ENCODE measurements around the gene ANKRD52. TPM values are rescaled to one million over a fixed set of nuclear protein-coding genes. Genes with fewer than 3 reads are reported as not detected.

Gene ANKRD52
- total RNA-seq, 1 experiment from 2014 or later = 9.1 TPM

Other genes starting within 250 kb of the ANKRD52 start
- 0.12 and 0.40 TPM in 2 replicates for gene IKZF4, start 237.3 kb downstream of the ANKRD52 start, total RNA-seq (2014; rRNA removed; shearing (Covaris generic))
- gene RPS26, start 216.5 kb downstream of the ANKRD52 start, total RNA-seq (2014; rRNA removed; shearing (Covaris generic)) = 1,984 and 2,181 TPM in 2 replicates
- gene ERBB3, start 178.2 kb downstream of the ANKRD52 start, total RNA-seq (2014; rRNA removed; shearing (Covaris generic)) = 0.63 TPM in 1 of 2 replicates, not detected in the other
- 384 and 456 TPM in 2 replicates for gene PA2G4, start 153.8 kb downstream of the ANKRD52 start, total RNA-seq (2014; rRNA removed; shearing (Covaris generic))
- 4,200 and 4,689 TPM in 2 replicates for gene RPL41, start 141.8 kb downstream of the ANKRD52 start, total RNA-seq (2014; rRNA removed; shearing (Covaris generic))
- 2.5 and 3.5 TPM in 2 replicates for gene ZC3H10, start 140.1 kb downstream of the ANKRD52 start, total RNA-seq (2014; rRNA removed; shearing (Covaris generic))
- gene ESYT1, start 130.1 kb downstream of the ANKRD52 start, total RNA-seq (2014; rRNA removed; shearing (Covaris generic)) = 54.3 and 69.6 TPM in 2 replicates
- 148 and 156 TPM in 2 replicates for gene MYL6B, start 105.8 kb downstream of the ANKRD52 start, total RNA-seq (2014; rRNA removed; shearing (Covaris generic))
- gene MYL6, start 100.0 kb downstream of the ANKRD52 start, total RNA-seq (2014; rRNA removed; shearing (Covaris generic)) = 2,203 and 2,674 TPM in 2 replicates
- 25.6 and 26.1 TPM in 2 replicates for gene SMARCC2, start 68.9 kb downstream of the ANKRD52 start, total RNA-seq (2014; rRNA removed; shearing (Covaris generic))
- 48.1 and 52.3 TPM in 2 replicates for gene RNF41, start 36.5 kb downstream of the ANKRD52 start, total RNA-seq (2014; rRNA removed; shearing (Covaris generic))
- gene NABP2, start 34.0 kb downstream of the ANKRD52 start, total RNA-seq (2014; rRNA removed; shearing (Covaris generic)) = 77.9 and 78.2 TPM in 2 replicates
- gene SLC39A5, start 28.3 kb downstream of the ANKRD52 start, total RNA-seq (2014; rRNA removed; shearing (Covaris generic)) = 0.11 TPM in 1 of 2 replicates, not detected in the other
- gene COQ10A, start 8.6 kb upstream of the ANKRD52 start, total RNA-seq (2014; rRNA removed; shearing (Covaris generic)) = 13.4 and 23.1 TPM in 2 replicates
- gene CS, start 41.9 kb upstream of the ANKRD52 start, total RNA-seq (2014; rRNA removed; shearing (Covaris generic)) = 95.8 and 112 TPM in 2 replicates
- gene CNPY2, start 57.6 kb upstream of the ANKRD52 start, total RNA-seq (2014; rRNA removed; shearing (Covaris generic)) = 136 and 177 TPM in 2 replicates
- gene PAN2, start 75.6 kb upstream of the ANKRD52 start, total RNA-seq (2014; rRNA removed; shearing (Covaris generic)) = 18.3 and 19.9 TPM in 2 replicates
- 1.1 TPM in 1 of 2 replicates, not detected in the other for gene IL23A, start 80.5 kb upstream of the ANKRD52 start, total RNA-seq (2014; rRNA removed; shearing (Covaris generic))
- 41.4 and 47.1 TPM in 2 replicates for gene STAT2, start 101.7 kb upstream of the ANKRD52 start, total RNA-seq (2014; rRNA removed; shearing (Covaris generic))
- gene APOF, start 104.5 kb upstream of the ANKRD52 start, total RNA-seq (2014; rRNA removed; shearing (Covaris generic)) = 0.40 TPM in 1 of 2 replicates, not detected in the other
- gene TIMELESS, start 191.0 kb upstream of the ANKRD52 start, total RNA-seq (2014; rRNA removed; shearing (Covaris generic)) = 10.4 and 14.1 TPM in 2 replicates
- not detected in 2 replicates for gene MIP, start 196.3 kb upstream of the ANKRD52 start, total RNA-seq (2014; rRNA removed; shearing (Covaris generic))
- 2.9 and 3.2 TPM in 2 replicates for gene SPRYD4, start 210.2 kb upstream of the ANKRD52 start, total RNA-seq (2014; rRNA removed; shearing (Covaris generic))
- 5.4 TPM in 1 of 2 replicates, not detected in the other for gene GLS2, start 229.8 kb upstream of the ANKRD52 start, total RNA-seq (2014; rRNA removed; shearing (Covaris generic))

All from Daoy (cell line).